ENCODE data around the gene LTF. TPM values are rescaled to one million over a fixed set of nuclear protein-coding genes. Genes with fewer than 3 reads are reported as not detected.

LTF gene
- total RNA-seq, 1 donor from 2014 or later: not detected

DNA sequence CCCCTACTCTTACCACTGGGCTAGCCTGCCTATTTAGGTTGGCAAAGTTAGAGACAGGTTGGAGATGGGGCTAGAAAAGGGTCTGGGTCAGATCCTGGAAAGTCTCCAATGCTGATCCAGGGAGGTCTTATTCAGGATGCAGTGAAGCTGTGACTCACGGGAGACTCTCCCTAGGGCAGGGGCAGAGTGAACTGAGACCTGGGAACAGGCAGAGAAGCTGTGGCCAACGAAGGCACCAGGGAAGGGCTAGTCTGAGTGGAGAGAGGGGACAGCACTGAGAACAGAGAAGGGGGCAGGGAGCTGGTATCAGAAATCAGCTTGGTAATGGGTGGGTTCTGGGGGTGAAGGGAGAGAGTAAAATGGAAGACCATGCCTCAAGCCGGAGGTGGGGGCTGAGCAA is 2.2 kb downstream of the LTF start:
- peak overlapping the region; percentile 53 for H3K27ac Mint-ChIP-seq (ENCODE audit: unreplicated experiment)
- no peaks in the 10 kb centered on the region for H3K36me3 Mint-ChIP-seq (ENCODE audit: low read depth, unreplicated experiment)
- H2AFZ ChIP-seq (ENCODE audit: low read depth, low read length): no peak overlapping the region
- TF ChIP-seq EZH2 (IDR thresholded peaks at IDR 0.05; ENCODE audit: insufficient read depth, low read length): no peak
- TF ChIP-seq, protein P1, sequence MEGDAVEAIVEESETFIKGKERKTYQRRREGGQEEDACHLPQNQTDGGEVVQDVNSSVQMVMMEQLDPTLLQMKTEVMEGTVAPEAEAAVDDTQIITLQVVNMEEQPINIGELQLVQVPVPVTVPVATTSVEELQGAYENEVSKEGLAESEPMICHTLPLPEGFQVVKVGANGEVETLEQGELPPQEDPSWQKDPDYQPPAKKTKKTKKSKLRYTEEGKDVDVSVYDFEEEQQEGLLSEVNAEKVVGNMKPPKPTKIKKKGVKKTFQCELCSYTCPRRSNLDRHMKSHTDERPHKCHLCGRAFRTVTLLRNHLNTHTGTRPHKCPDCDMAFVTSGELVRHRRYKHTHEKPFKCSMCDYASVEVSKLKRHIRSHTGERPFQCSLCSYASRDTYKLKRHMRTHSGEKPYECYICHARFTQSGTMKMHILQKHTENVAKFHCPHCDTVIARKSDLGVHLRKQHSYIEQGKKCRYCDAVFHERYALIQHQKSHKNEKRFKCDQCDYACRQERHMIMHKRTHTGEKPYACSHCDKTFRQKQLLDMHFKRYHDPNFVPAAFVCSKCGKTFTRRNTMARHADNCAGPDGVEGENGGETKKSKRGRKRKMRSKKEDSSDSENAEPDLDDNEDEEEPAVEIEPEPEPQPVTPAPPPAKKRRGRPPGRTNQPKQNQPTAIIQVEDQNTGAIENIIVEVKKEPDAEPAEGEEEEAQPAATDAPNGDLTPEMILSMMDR (IDR thresholded peaks at IDR 0.05; ENCODE audit: insufficient read depth, low read depth, low read length): no peak
- H3K79me2 ChIP-seq (ENCODE audit: insufficient read depth, low read length): no peaks in the 10 kb centered on the region
- no peaks in the 10 kb centered on the region for H4K20me1 ChIP-seq (ENCODE audit: insufficient read depth, low read length)
- no peak for DNase-seq (ENCODE audit: low read depth)
- peaks cover 37% of the 10 kb centered on the region for H3K27me3 ChIP-seq (ENCODE audit: insufficient read depth, low read length)
- H3K4me2 ChIP-seq (ENCODE audit: low read length): no peak overlapping the region
- no peaks in the 10 kb centered on the region for H3K4me1 ChIP-seq (ENCODE audit: insufficient read depth, low read length)
- peaks cover 43% of the 10 kb centered on the region for H3K27me3 Mint-ChIP-seq (ENCODE audit: low read depth, unreplicated experiment)
- no peak overlapping the region for H3K9ac ChIP-seq (ENCODE audit: low read length)
- no peak overlapping the region for H3K4me3 ChIP-seq (ENCODE audit: insufficient read depth, low read depth, low read length)
- H3K9me3 ChIP-seq (ENCODE audit: insufficient read depth, low read depth, low read length): no peaks in the 10 kb centered on the region
- H3K27ac ChIP-seq (ENCODE audit: low read depth, low read length): no peak overlapping the region
- no peaks in the 10 kb centered on the region for H3K9me3 Mint-ChIP-seq (ENCODE audit: unreplicated experiment)
- H3K4me1 Mint-ChIP-seq (ENCODE audit: low read depth, unreplicated experiment): peaks cover 8% of the 10 kb centered on the region
- H3K36me3 ChIP-seq (ENCODE audit: insufficient read depth, low read length): no peaks in the 10 kb centered on the region
- FAIRE-seq: no peak
- no peak overlapping the region for H3K4me3 Mint-ChIP-seq (ENCODE audit: unreplicated experiment)

DNA sequence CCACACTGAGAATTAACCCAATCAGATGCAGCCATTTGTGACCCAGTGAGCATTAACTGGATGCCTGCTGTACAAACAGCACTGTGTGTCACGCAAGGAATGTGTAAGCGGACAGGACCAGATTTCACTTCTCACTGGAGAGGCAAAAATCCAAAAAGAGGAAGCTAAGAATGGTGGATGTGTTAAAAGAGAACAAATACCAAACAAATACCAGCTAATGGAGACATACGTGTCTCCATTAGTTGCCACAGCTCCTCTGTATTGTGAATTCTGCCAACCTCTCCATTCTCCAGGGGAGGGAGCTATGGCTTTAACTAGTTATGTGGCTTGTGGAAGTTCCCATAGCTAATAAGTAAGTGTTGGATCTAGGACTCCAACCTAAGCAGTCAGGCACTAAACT is 2.6 kb downstream of the LTF start:
- Mint-ChIP-seq H3K27ac (ENCODE audit: unreplicated experiment) (no peak overlapping the region), H3K27me3 (ENCODE audit: low read depth, unreplicated experiment) (peaks cover 41% of the 10 kb centered on the region), H3K36me3 (ENCODE audit: low read depth, unreplicated experiment) (no peaks in the 10 kb centered on the region), H3K4me3 (ENCODE audit: unreplicated experiment) (no peak overlapping the region), H3K9me3 (ENCODE audit: unreplicated experiment) (no peaks in the 10 kb centered on the region), H3K4me1 (ENCODE audit: low read depth, unreplicated experiment) (peaks cover 8% of the 10 kb centered on the region)
- Histone ChIP-seq H3K79me2 (ENCODE audit: insufficient read depth, low read length) (no peaks in the 10 kb centered on the region), H3K4me1 (ENCODE audit: insufficient read depth, low read length) (no peaks in the 10 kb centered on the region), H3K9ac (ENCODE audit: low read length) (no peak overlapping the region), H3K4me3 (ENCODE audit: insufficient read depth, low read depth, low read length) (no peak overlapping the region), H3K36me3 (ENCODE audit: insufficient read depth, low read length) (no peaks in the 10 kb centered on the region), H3K9me3 (ENCODE audit: insufficient read depth, low read depth, low read length) (no peaks in the 10 kb centered on the region), H3K27ac (ENCODE audit: low read depth, low read length) (no peak overlapping the region), H3K4me2 (ENCODE audit: low read length) (no peak overlapping the region), H2AFZ (ENCODE audit: low read depth, low read length) (no peak overlapping the region), H3K27me3 (ENCODE audit: insufficient read depth, low read length) (peaks cover 35% of the 10 kb centered on the region), H4K20me1 (ENCODE audit: insufficient read depth, low read length) (no peaks in the 10 kb centered on the region)
- DNase-seq (ENCODE audit: low read depth) (no peak), FAIRE-seq (no peak)
- TF ChIP-seq EZH2 (IDR thresholded peaks at IDR 0.05; ENCODE audit: insufficient read depth, low read length): no peak
- TF ChIP-seq, protein P1 (IDR thresholded peaks at IDR 0.05; ENCODE audit: insufficient read depth, low read depth, low read length): no peak

DNA sequence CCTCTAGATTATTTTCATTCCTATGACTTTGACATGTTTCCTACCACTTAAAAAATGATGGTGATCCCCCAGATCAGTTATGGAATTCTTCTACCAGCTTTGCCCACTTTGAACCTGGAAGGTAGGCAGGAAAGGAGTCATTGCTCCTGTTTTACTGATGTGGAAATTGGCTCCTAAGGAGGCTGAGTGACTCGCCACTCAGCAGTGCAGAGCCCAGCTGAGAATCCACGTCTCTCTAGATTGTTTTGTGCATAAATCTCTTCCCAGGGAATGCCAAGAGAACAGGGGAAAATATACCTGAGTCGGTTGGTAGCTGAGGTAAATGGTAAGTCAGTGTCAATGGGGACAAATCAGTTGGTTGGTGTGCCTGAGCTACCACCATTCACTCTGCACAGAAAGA is 4.7 kb downstream of the LTF start:
- Histone ChIP-seq H3K79me2 (ENCODE audit: insufficient read depth, low read length) (no peaks in the 10 kb centered on the region), H3K36me3 (ENCODE audit: insufficient read depth, low read length) (no peaks in the 10 kb centered on the region), H3K4me1 (ENCODE audit: insufficient read depth, low read length) (no peaks in the 10 kb centered on the region), H3K27ac (ENCODE audit: low read depth, low read length) (no peak overlapping the region), H3K9me3 (ENCODE audit: insufficient read depth, low read depth, low read length) (no peaks in the 10 kb centered on the region), H3K4me3 (ENCODE audit: insufficient read depth, low read depth, low read length) (no peak overlapping the region), H3K9ac (ENCODE audit: low read length) (no peak overlapping the region), H3K27me3 (ENCODE audit: insufficient read depth, low read length) (peaks cover 19% of the 10 kb centered on the region), H3K4me2 (ENCODE audit: low read length) (no peak overlapping the region), H2AFZ (ENCODE audit: low read depth, low read length) (no peak overlapping the region), H4K20me1 (ENCODE audit: insufficient read depth, low read length) (no peaks in the 10 kb centered on the region)
- DNase-seq (ENCODE audit: low read depth) (no peak), FAIRE-seq (no peak)
- no peaks in the 10 kb centered on the region for H3K9me3 Mint-ChIP-seq (ENCODE audit: unreplicated experiment)
- H3K4me3 Mint-ChIP-seq (ENCODE audit: unreplicated experiment): no peak overlapping the region
- H3K36me3 Mint-ChIP-seq (ENCODE audit: low read depth, unreplicated experiment): no peaks in the 10 kb centered on the region
- H3K4me1 Mint-ChIP-seq (ENCODE audit: low read depth, unreplicated experiment): peaks cover 8% of the 10 kb centered on the region
- TF ChIP-seq, protein P1 (IDR thresholded peaks at IDR 0.05; ENCODE audit: insufficient read depth, low read depth, low read length): no peak
- no peak for TF ChIP-seq EZH2 (IDR thresholded peaks at IDR 0.05; ENCODE audit: insufficient read depth, low read length)
- peaks cover 42% of the 10 kb centered on the region for H3K27me3 Mint-ChIP-seq (ENCODE audit: low read depth, unreplicated experiment)
- no peak overlapping the region for H3K27ac Mint-ChIP-seq (ENCODE audit: unreplicated experiment)

All from astrocyte (in vitro differentiated cells and primary cell).